NCI-H526 treated with DMSO at 0.1 percent for 48 hours (cell line): ENCODE measurements around the gene PEX10.
"Not testable (repeated sequence)": the region's sequence is repeated elsewhere in the genome, so short reads cannot be mapped to it uniquely, and the experiment has no call there.

Source experiments
- DNase-seq: peaks from one replicate; lab custom pipeline; 2025; lab: John Stamatoyannopoulos, UW

The PEX10 gene

GRCh38 chr1:2443277-2444137, 31.1 kb upstream of the PEX10 start:
- no peak for DNase-seq

GRCh38 chr1:2442661-2443060, 30.3 kb upstream of the PEX10 start:
- no peak for DNase-seq

GRCh38 chr1:2441746-2442145, 29.4 kb upstream of the PEX10 start:
- DNase-seq = no peak

- DNase-seq = not testable (repeated sequence)
Measured at GRCh38 chr1:2440346-2440745, 28.0 kb upstream of the PEX10 start.

GRCh38 chr1:2439369-2439768, 27.0 kb upstream of the PEX10 start:
- DNase-seq = no peak

GRCh38 chr1:2438641-2439040, 26.3 kb upstream of the PEX10 start:
- no peak for DNase-seq

GRCh38 chr1:2438038-2438437, 25.7 kb upstream of the PEX10 start:
- no peak for DNase-seq

- no peak for DNase-seq
Measured at GRCh38 chr1:2437617-2438016, 25.3 kb upstream of the PEX10 start.

- DNase-seq = no peak
Measured at GRCh38 chr1:2436876-2437275, 24.5 kb upstream of the PEX10 start.

GRCh38 chr1:2435746-2436355, 23.5 kb upstream of the PEX10 start:
- no peak for DNase-seq

GRCh38 chr1:2435091-2435490, 22.7 kb upstream of the PEX10 start:
- DNase-seq = no peak

- DNase-seq = no peak
Measured at GRCh38 chr1:2433936-2434655, 21.7 kb upstream of the PEX10 start.

GRCh38 chr1:2433196-2433595, 20.8 kb upstream of the PEX10 start:
- no peak for DNase-seq

GRCh38 chr1:2432441-2432844, 20.1 kb upstream of the PEX10 start:
- DNase-seq = no peak

- no peak for DNase-seq
Measured at GRCh38 chr1:2431518-2431917, 19.2 kb upstream of the PEX10 start.

- DNase-seq = no peak
Measured at GRCh38 chr1:2431103-2431502, 18.7 kb upstream of the PEX10 start.

- no peak for DNase-seq
Measured at GRCh38 chr1:2430592-2430973, 18.2 kb upstream of the PEX10 start.

GRCh38 chr1:2429780-2430591, 17.6 kb upstream of the PEX10 start:
- no peak for DNase-seq

- DNase-seq = no peak
Measured at GRCh38 chr1:2428490-2428889, 16.1 kb upstream of the PEX10 start.

- no peak for DNase-seq
Measured at GRCh38 chr1:2427976-2428375, 15.6 kb upstream of the PEX10 start.

- no peak for DNase-seq
Measured at GRCh38 chr1:2427051-2427450, 14.7 kb upstream of the PEX10 start.

- DNase-seq = no peak
Measured at GRCh38 chr1:2426540-2426939, 14.2 kb upstream of the PEX10 start.
